ENCODE measurements around the gene CCM2L.

The CCM2L gene

GRCh38 chr20:32057656-32058184 is 47.5 kb downstream of the CCM2L start:
- DNase-seq (ENCODE audit: low read depth), result no peak

GRCh38 chr20:32059189-32059588 is 49.0 kb downstream of the CCM2L start:
- DNase-seq (ENCODE audit: low read depth), result no peak

- no peak for DNase-seq (ENCODE audit: low read depth)
These were observed 52.5 kb downstream of the CCM2L start for GRCh38 chr20:32062776-32063170.

- no peak for DNase-seq (ENCODE audit: low read depth)
These were observed 53.5 kb downstream of the CCM2L start for GRCh38 chr20:32063695-32064094.

- DNase-seq (ENCODE audit: low read depth), result no peak
These were observed 54.4 kb downstream of the CCM2L start for GRCh38 chr20:32064667-32065066.

GRCh38 chr20:32067234-32067821 is 57.1 kb downstream of the CCM2L start:
- DNase-seq (ENCODE audit: low read depth), result peak; percentile 83

GRCh38 chr20:32068174-32068573 is 57.9 kb downstream of the CCM2L start:
- no peak for DNase-seq (ENCODE audit: low read depth)

- DNase-seq (ENCODE audit: low read depth), result no peak
These were observed 59.5 kb downstream of the CCM2L start for GRCh38 chr20:32069711-32070110.

GRCh38 chr20:32070282-32070681 is 60.0 kb downstream of the CCM2L start:
- DNase-seq (ENCODE audit: low read depth), result no peak

- DNase-seq (ENCODE audit: low read depth), result no peak
These were observed 60.5 kb downstream of the CCM2L start for GRCh38 chr20:32070690-32071213.

- no peak for DNase-seq (ENCODE audit: low read depth)
These were observed 61.3 kb downstream of the CCM2L start for GRCh38 chr20:32071395-32072167.

- DNase-seq (ENCODE audit: low read depth), result no peak
These were observed 62.0 kb downstream of the CCM2L start for GRCh38 chr20:32072168-32072750.

- DNase-seq (ENCODE audit: low read depth), result no peak
These were observed 65.3 kb downstream of the CCM2L start for GRCh38 chr20:32075534-32075933.

- no peak for DNase-seq (ENCODE audit: low read depth)
These were observed 67.0 kb downstream of the CCM2L start for GRCh38 chr20:32077190-32077589.

GRCh38 chr20:32078322-32078721 is 68.1 kb downstream of the CCM2L start:
- DNase-seq (ENCODE audit: low read depth), result no peak

GRCh38 chr20:32078791-32079190 is 68.6 kb downstream of the CCM2L start:
- DNase-seq (ENCODE audit: low read depth), result no peak

GRCh38 chr20:32079655-32080109 is 69.4 kb downstream of the CCM2L start:
- DNase-seq (ENCODE audit: low read depth), result no peak

GRCh38 chr20:32080783-32081182 is 70.5 kb downstream of the CCM2L start:
- no peak for DNase-seq (ENCODE audit: low read depth)
